Neural cell (in vitro differentiated cells): Measurements from ENCODE around the gene DDX31.

ENCODE experiments used
- CTCF ChIP-seq: fragments of 450-650 bp; IDR thresholded peaks from 2 replicates; pipeline ENCODE4 v1.5.1; 2014; ENCODE audit warnings: antibody characterized with exemption, mild to moderate bottlenecking, moderate library complexity; ENCODE audit not compliant: poor library complexity, severe bottlenecking
- MXI1 ChIP-seq: fragments of 450-650 bp; conservative IDR thresholded peaks from 2 replicates; pipeline ENCODE4 v1.6.1; 2014; ENCODE audit warnings: antibody characterized with exemption, mild to moderate bottlenecking; ENCODE audit not compliant: poor library complexity, severe bottlenecking
- REST ChIP-seq: IDR thresholded peaks from 2 replicates; pipeline ENCODE4 v1.6.1; 2012; ENCODE audit warnings: borderline replicate concordance
- TAF1 ChIP-seq: IDR thresholded peaks from 2 replicates; pipeline ENCODE4 v1.6.1; 2012; ENCODE audit warnings: low read depth

GRCh38 chr9:132591751-132592314 lies 78.0 kb downstream of the DDX31 start:
- TF ChIP-seq CTCF (no peak), TAF1 (no peak), REST (no peak), MXI1 (no peak)
